Osteocyte (in vitro differentiated cells): ENCODE data around the gene HOMER2. TPM values are rescaled to one million over a fixed set of nuclear protein-coding genes. Genes with fewer than 3 reads are reported as not detected.

ENCODE experiments used
- DNase-seq: peaks from one replicate; pipeline ENCODE4 v3.0.0; 2021; ENCODE audit warnings: mixed read lengths; ENCODE audit not compliant: unreplicated experiment; ENCODE audit errors: extremely low spot score
- H3K27ac Mint-ChIP-seq: one replicate; pipeline ENCODE4 v1.8.0; 2021; ENCODE audit warnings: mild to moderate bottlenecking, mixed read lengths; ENCODE audit not compliant: unreplicated experiment
- H3K27me3 Mint-ChIP-seq: one replicate; pipeline ENCODE4 v1.8.0; 2021; ENCODE audit warnings: mixed read lengths; ENCODE audit not compliant: unreplicated experiment
- H3K36me3 Mint-ChIP-seq: one replicate; pipeline ENCODE4 v1.8.0; 2021; ENCODE audit warnings: mixed read lengths; ENCODE audit not compliant: unreplicated experiment
- H3K4me1 Mint-ChIP-seq: one replicate; pipeline ENCODE4 v1.8.0; 2021; ENCODE audit warnings: mixed read lengths; ENCODE audit not compliant: unreplicated experiment
- H3K4me3 Mint-ChIP-seq: one replicate; pipeline ENCODE4 v1.8.0; 2021; ENCODE audit warnings: mild to moderate bottlenecking, moderate library complexity, mixed read lengths; ENCODE audit not compliant: unreplicated experiment
- H3K9me3 Mint-ChIP-seq: one replicate; pipeline ENCODE4 v1.8.0; 2021; ENCODE audit warnings: mixed read lengths; ENCODE audit not compliant: unreplicated experiment
- total RNA-seq: library from RNA; stranded (reverse); gene quantifications from 2 replicates; pipeline ENCODE4 v1.2.1, GENCODE V29; 2021
- TF ChIP-seq, protein P1 (sequence below): fragments of 200-600 bp; sonication (generic); IDR thresholded peaks from 2 replicates; pipeline ENCODE4 v1.5.0; 2021; ENCODE audit warnings: antibody characterized with exemption, mild to moderate bottlenecking, moderate library complexity

HOMER2 gene
- total RNA-seq, 1 donor from 2014 or later = 6.3 TPM

GRCh38 chr15:82892573-82892972 is 59.9 kb downstream of the HOMER2 start:
- no peak overlapping the region for H3K27ac Mint-ChIP-seq
- TF ChIP-seq, protein P1, sequence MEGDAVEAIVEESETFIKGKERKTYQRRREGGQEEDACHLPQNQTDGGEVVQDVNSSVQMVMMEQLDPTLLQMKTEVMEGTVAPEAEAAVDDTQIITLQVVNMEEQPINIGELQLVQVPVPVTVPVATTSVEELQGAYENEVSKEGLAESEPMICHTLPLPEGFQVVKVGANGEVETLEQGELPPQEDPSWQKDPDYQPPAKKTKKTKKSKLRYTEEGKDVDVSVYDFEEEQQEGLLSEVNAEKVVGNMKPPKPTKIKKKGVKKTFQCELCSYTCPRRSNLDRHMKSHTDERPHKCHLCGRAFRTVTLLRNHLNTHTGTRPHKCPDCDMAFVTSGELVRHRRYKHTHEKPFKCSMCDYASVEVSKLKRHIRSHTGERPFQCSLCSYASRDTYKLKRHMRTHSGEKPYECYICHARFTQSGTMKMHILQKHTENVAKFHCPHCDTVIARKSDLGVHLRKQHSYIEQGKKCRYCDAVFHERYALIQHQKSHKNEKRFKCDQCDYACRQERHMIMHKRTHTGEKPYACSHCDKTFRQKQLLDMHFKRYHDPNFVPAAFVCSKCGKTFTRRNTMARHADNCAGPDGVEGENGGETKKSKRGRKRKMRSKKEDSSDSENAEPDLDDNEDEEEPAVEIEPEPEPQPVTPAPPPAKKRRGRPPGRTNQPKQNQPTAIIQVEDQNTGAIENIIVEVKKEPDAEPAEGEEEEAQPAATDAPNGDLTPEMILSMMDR = no peak
- H3K9me3 Mint-ChIP-seq = no peaks in the 10 kb centered on the region
- DNase-seq = no peak
- H3K36me3 Mint-ChIP-seq = no peaks in the 10 kb centered on the region
- no peaks in the 10 kb centered on the region for H3K4me1 Mint-ChIP-seq
- no peak overlapping the region for H3K4me3 Mint-ChIP-seq
- no peaks in the 10 kb centered on the region for H3K27me3 Mint-ChIP-seq

DNA sequence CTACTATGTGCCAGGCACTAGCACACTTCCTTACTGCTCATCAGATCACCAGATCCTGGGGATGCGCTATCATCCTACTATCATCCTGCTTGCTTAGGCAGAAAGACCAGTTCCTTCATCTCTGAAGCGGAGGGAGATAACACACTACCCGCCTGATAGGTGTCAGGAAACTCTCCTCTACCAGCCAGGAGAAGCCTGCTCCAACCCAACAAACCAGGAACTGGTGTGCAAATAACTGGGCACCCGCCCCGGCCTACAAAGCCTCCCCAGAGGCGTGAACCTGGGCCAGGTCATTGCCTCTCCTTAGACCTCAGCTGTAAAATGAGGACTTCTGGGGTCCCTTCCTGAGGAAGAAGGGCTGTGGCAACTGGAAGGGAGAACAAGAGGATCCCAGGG is 61.5 kb downstream of the HOMER2 start:
- Mint-ChIP-seq H3K27me3 (no peaks in the 10 kb centered on the region), H3K27ac (no peak overlapping the region), H3K9me3 (no peaks in the 10 kb centered on the region), H3K4me3 (no peak overlapping the region), H3K4me1 (no peaks in the 10 kb centered on the region), H3K36me3 (no peaks in the 10 kb centered on the region)
- TF ChIP-seq, protein P1 = no peak
- peak; percentile 68 for DNase-seq

GRCh38 chr15:82890338-82890994 is 62.1 kb downstream of the HOMER2 start:
- Mint-ChIP-seq H3K9me3 (no peaks in the 10 kb centered on the region), H3K27ac (no peak overlapping the region), H3K27me3 (no peaks in the 10 kb centered on the region), H3K36me3 (no peaks in the 10 kb centered on the region), H3K4me3 (no peak overlapping the region), H3K4me1 (no peaks in the 10 kb centered on the region)
- TF ChIP-seq, protein P1 = no peak
- DNase-seq = no peak

GRCh38 chr15:82882273-82882928 is 70.1 kb downstream of the HOMER2 start:
- no peaks in the 10 kb centered on the region for H3K4me1 Mint-ChIP-seq
- no peaks in the 10 kb centered on the region for H3K27me3 Mint-ChIP-seq
- no peaks in the 10 kb centered on the region for H3K9me3 Mint-ChIP-seq
- no peak overlapping the region for H3K27ac Mint-ChIP-seq
- TF ChIP-seq, protein P1 = no peak
- no peaks in the 10 kb centered on the region for H3K36me3 Mint-ChIP-seq
- no peak overlapping the region for H3K4me3 Mint-ChIP-seq
- peak; percentile 59 for DNase-seq

DNA sequence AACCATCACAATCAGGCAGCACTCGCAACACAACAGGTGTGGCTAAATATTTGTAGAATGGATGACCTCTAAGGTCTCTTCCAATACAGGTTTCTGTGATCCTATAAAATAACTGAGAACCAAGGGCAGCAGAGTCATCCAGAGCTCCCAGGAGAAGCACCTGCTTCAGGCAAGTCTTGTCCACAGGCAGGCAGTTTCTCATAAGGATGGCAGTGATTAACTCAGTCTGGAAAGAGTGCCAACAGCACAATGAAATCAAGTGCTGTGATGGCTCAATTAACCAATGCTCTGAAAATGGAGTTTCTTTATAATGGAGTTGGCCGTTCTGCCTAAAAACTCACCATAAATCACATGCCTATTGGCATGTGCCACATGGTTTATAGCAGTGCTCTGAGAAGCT is 70.8 kb downstream of the HOMER2 start:
- TF ChIP-seq, protein P1 = no peak
- H3K4me3 Mint-ChIP-seq = no peak overlapping the region
- no peaks in the 10 kb centered on the region for H3K36me3 Mint-ChIP-seq
- no peak overlapping the region for H3K27ac Mint-ChIP-seq
- H3K27me3 Mint-ChIP-seq = no peaks in the 10 kb centered on the region
- peak; percentile 2 for DNase-seq
- H3K4me1 Mint-ChIP-seq = no peaks in the 10 kb centered on the region
- H3K9me3 Mint-ChIP-seq = no peaks in the 10 kb centered on the region
